IPS DF 6.9 (cell line): Measurements from ENCODE around the gene DGKB.

Experiments
- DNase-seq: peaks from one replicate; pipeline ENCODE4 v3.0.0-alpha.2; 2013; ENCODE audit warnings: low read depth, low spot score
- H3K27ac ChIP-seq: one replicate; pipeline ENCODE4 v1.5.1; 2013; ENCODE audit warnings: low read length, control low read depth
- H3K27me3 ChIP-seq: 2 replicates; pipeline ENCODE4 v1.6.1; 2013; ENCODE audit warnings: mild to moderate bottlenecking, low read length; ENCODE audit not compliant: control insufficient read depth, insufficient read depth
- H3K36me3 ChIP-seq: 2 replicates; pipeline ENCODE4 v1.6.1; 2013; ENCODE audit warnings: low read length; ENCODE audit not compliant: control insufficient read depth, insufficient read depth
- H3K4me1 ChIP-seq: 2 replicates; pipeline ENCODE4 v1.6.1; 2013; ENCODE audit warnings: low read length; ENCODE audit not compliant: control insufficient read depth, insufficient read depth
- H3K4me3 ChIP-seq: 2 replicates; pipeline ENCODE4 v1.5.1; 2013; ENCODE audit warnings: mild to moderate bottlenecking, low read length
- H3K9me3 ChIP-seq: 2 replicates; pipeline ENCODE4 v1.6.1; 2013; ENCODE audit warnings: low read length, inconsistent platforms; ENCODE audit not compliant: control insufficient read depth, insufficient read depth
- WGBS: extraction: QIAGEN DNeasy Blood & Tissue Kit; methylation state at CpG from one replicate; pipeline ENCODE4 v1.1.7; 2013; ENCODE audit warnings: mixed read lengths, missing lambda C conversion rate; ENCODE audit not compliant: insufficient read length, insufficient coverage; 5-methylcytosine and 5-hydroxymethylcytosine counted together

Gene DGKB

DNA sequence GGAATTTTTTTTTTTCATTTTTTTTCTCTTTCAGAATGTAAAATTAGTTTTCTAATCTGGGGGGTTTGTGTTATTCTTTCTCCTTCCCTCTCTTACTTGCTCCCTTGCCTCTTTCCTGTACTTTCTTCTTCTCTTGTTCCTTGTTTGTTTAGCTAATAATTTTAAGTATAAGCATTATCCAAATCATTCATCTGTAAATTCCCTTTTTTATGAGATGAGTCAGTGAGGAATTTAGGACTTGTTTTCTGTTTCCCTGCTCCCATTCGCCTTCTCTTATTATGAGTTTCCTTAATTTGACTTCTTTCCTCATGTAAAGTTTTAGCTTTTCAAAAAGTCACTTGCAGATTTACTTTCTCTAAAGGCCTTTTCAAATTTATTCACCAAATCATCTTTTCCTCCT, 758.4 kb downstream of the DGKB start:
- DNase-seq, result no peak
- H3K4me1 ChIP-seq, result no peaks in the 10 kb centered on the region
- no CpG with 5 or more reads among the region's 1 CpG for WGBS
- H3K27ac ChIP-seq, result no peak overlapping the region
- no peaks in the 10 kb centered on the region for H3K27me3 ChIP-seq
- no peaks in the 10 kb centered on the region for H3K36me3 ChIP-seq
- no peaks in the 10 kb centered on the region for H3K9me3 ChIP-seq
- no peak overlapping the region for H3K4me3 ChIP-seq

DNA sequence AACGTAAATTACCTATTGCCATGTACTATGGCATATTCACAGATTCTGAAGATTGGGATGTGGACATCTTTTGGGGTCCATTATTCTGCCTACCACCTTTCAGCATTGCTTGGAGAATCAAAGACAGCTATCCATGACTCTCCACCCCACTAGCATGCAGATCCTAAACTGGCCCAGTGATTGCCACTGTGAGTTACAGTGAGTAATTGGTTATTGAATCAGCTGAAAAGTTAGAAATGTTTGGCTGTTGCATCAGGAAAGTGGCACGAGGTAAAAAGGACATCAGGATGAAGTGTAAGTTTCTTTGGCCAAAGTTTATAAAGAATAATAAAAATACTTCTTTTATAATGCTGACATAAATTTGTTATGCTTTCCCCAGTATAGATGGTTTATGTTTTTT, 764.9 kb downstream of the DGKB start:
- no peak for DNase-seq
- H3K9me3 ChIP-seq, result no peaks in the 10 kb centered on the region
- H3K27me3 ChIP-seq, result no peaks in the 10 kb centered on the region
- WGBS, result no CpG with 5 or more reads among the region's 2 CpGs
- H3K4me3 ChIP-seq, result no peak overlapping the region
- H3K4me1 ChIP-seq, result no peaks in the 10 kb centered on the region
- H3K36me3 ChIP-seq, result no peaks in the 10 kb centered on the region
- H3K27ac ChIP-seq, result no peak overlapping the region

DNA sequence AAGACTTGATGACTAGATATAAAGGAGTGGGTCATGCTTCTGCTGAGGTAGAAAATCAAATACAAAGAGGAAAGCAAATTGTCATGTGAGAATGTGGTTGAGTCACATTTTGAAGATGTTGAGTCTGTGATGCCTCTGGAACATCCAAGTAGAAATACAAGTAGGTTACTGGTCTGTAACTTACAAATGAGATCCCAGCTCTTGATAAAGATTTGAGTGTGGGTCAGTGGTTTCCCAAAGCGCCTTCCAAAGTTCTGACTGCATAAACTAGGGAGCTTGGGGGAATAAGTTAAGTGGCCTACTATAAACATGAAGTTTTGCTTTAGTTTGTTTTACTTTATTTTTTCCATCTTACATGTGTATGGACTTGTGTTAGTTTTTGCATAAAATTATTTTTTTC, 768.8 kb downstream of the DGKB start:
- WGBS, result no CpG with 5 or more reads among the region's 1 CpG
- Histone ChIP-seq H3K27ac (no peak overlapping the region), H3K9me3 (no peaks in the 10 kb centered on the region), H3K4me1 (no peaks in the 10 kb centered on the region), H3K27me3 (no peaks in the 10 kb centered on the region), H3K36me3 (no peaks in the 10 kb centered on the region), H3K4me3 (no peak overlapping the region)
- DNase-seq, result no peak

DNA sequence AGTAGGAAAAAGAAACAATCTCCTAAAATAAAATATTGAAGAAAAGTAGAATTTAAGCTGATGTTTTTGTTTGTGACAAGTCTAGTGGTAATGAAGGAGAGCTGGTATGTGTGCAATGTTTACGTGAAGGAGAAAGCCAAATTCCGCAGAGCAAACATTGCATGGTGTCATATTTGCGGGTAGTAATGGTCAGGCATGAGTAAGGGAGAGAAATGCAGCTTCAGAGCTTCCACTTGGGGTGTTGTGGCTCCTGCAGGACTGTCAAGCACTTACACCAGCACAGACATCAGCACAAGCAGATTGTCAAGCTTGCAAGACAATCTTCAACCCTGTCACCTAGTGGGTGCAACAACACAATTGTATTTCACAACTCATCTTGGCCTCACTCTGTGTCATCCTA, 776.6 kb downstream of the DGKB start:
- no peak overlapping the region for H3K27ac ChIP-seq
- WGBS, result no CpG with 5 or more reads among the region's 3 CpGs
- no peak for DNase-seq
- H3K4me3 ChIP-seq, result no peak overlapping the region
- no peaks in the 10 kb centered on the region for H3K4me1 ChIP-seq
- H3K27me3 ChIP-seq, result no peaks in the 10 kb centered on the region
- H3K9me3 ChIP-seq, result no peaks in the 10 kb centered on the region
- no peaks in the 10 kb centered on the region for H3K36me3 ChIP-seq

DNA sequence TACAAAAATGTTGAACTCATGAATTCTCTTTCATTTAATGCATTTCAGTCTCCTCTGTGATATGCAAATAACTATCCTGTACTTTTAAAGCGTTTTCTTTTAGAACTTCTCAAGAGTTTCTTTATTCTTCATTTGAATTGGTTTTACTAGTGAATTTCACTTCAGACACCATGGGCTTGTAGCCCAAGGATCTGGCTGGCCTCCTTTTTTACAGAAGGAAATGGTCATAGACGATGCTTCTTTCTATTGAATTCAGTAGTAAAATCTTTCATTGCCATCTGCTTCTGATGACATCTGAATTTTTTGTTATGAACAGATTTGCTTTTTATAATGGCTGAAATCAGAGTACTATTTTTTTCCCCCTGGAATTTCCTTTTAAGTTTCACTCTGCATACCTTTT, 777.8 kb downstream of the DGKB start:
- Histone ChIP-seq H3K36me3 (no peaks in the 10 kb centered on the region), H3K27ac (no peak overlapping the region), H3K27me3 (no peaks in the 10 kb centered on the region), H3K4me1 (no peaks in the 10 kb centered on the region), H3K9me3 (no peaks in the 10 kb centered on the region), H3K4me3 (no peak overlapping the region)
- DNase-seq, result no peak
- WGBS, result no CpG with 5 or more reads among the region's 2 CpGs

DNA sequence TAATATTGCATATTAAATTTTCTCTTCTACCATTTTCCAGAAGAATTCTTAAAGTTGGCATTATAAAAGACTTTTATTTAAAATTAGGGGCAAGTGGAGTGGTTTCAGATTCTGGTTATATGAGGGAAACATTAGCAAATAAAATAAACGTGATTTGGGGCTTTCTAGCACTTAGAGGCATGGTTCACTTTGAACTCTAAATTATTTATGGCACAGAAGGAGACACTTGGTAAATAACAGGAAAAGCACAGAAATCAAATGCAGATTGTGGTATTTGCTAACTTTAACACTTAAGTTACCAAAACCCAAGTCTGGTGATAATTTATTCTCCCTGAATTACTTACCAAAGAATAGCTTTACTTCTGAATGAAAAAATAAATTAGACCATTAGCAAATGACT, 778.6 kb downstream of the DGKB start:
- Histone ChIP-seq H3K27me3 (no peaks in the 10 kb centered on the region), H3K4me1 (no peaks in the 10 kb centered on the region), H3K4me3 (no peak overlapping the region), H3K9me3 (no peaks in the 10 kb centered on the region), H3K36me3 (no peaks in the 10 kb centered on the region), H3K27ac (no peak overlapping the region)
- no peak for DNase-seq
- WGBS, result no CpG with 5 or more reads among the region's 1 CpG

DNA sequence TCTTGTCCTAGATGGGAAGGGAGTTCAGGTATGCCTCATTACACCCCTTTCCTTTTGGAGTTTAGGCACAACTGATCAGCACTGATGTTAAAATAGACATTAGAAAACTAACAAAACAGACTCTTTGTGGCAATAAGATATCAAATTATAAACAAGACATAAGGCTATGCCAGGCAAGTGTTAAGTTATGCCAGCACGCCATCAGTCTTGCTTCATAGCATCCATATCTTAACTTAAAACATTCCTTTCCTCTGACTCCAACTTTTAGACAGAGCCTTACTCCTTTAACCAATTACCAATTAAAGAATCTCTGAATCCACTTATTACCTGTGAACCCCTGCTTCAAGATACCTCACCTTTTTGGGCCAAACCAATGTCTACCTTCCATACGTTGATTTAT, 786.9 kb downstream of the DGKB start:
- Histone ChIP-seq H3K4me3 (no peak overlapping the region), H3K36me3 (no peaks in the 10 kb centered on the region), H3K4me1 (no peaks in the 10 kb centered on the region), H3K9me3 (no peaks in the 10 kb centered on the region), H3K27me3 (no peaks in the 10 kb centered on the region), H3K27ac (no peak overlapping the region)
- WGBS, result no CpG with 5 or more reads among the region's 2 CpGs
- no peak for DNase-seq

DNA sequence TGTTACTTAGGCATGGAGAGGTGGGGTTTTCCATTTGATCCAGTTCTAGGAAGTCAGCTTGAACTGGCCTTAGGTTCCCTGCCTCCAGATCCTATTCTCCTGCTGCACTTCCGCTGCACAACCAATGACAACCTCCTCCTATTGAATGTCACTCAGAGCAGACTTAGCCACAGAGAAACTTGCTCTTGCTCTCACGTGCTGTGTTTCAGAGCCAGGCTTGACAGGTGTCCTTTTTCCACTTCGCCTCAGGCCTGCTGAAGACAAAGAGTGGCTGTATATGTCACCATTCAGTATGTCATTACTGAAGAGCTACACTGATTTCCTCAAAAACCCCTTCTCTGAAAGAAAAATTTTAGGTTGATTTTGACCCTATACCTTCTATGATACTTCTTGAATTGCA, 797.7 kb downstream of the DGKB start:
- no peak for DNase-seq
- WGBS, result no CpG with 5 or more reads among the region's 3 CpGs
- Histone ChIP-seq H3K4me1 (peaks cover 2% of the 10 kb centered on the region; the same call in 1 of the 2 replicates), H3K27me3 (no peaks in the 10 kb centered on the region), H3K9me3 (no peaks in the 10 kb centered on the region), H3K27ac (no peak overlapping the region), H3K36me3 (no peaks in the 10 kb centered on the region), H3K4me3 (no peak overlapping the region)

DNA sequence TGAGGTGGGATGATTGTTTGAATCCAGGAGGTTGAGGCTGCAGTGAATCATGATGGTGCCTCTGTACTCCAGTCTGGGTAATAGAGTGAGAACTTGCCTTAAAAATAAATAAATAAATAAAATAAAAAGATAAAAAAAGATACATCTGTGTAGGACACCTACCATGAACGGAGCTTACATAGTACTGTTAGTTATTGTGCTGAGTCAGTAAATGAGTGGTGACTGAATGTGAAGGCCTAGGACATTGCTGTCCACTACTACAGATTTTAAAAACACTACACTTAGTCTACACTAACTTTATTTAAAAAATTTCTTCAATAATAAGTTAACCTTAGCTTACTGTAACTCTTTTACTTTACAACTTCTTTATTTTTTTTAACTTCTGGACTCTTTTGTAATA, 806.4 kb downstream of the DGKB start:
- Histone ChIP-seq H3K4me1 (no peaks in the 10 kb centered on the region), H3K4me3 (no peak overlapping the region), H3K9me3 (no peaks in the 10 kb centered on the region), H3K36me3 (no peaks in the 10 kb centered on the region), H3K27me3 (no peaks in the 10 kb centered on the region), H3K27ac (no peak overlapping the region)
- no CpG with 5 or more reads among the region's 1 CpG for WGBS
- DNase-seq, result no peak

DNA sequence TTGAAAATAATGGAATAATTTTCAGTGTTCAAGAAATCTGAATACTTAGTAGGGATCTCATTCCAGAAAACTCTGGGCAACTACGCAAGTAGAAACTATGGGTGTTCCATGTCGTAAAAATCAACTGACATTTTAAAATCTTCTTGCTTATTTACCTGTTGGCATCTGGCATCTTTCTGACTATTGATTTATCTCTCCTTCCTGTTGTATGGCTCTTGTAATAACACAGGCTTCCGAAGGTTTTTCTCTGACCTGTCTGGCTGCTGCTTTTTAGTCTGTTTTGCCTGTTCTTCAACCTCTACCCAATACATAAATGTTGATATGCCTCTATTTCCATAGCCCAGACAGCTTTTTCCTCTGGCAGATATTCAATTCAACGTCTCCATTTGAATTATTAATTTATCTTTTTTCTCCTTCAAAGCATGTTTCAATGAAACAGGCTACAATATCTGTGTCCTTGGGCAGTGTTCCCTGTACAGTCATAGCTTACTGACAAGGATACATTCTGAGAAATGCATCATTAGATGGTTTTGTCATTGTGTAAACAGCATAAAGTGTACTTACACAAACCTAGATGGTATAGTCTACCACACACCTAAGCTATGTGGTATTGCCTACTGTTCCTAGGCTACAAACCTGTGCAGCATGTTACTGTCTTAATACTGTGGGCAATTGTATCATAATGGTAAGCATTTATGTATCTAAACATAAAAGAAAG, 807.2 kb downstream of the DGKB start:
- WGBS, result no CpG with 5 or more reads among the region's 4 CpGs
- DNase-seq, result no peak
- no peaks in the 10 kb centered on the region for H3K4me1 ChIP-seq
- no peaks in the 10 kb centered on the region for H3K36me3 ChIP-seq
- no peaks in the 10 kb centered on the region for H3K9me3 ChIP-seq
- no peak overlapping the region for H3K4me3 ChIP-seq
- H3K27me3 ChIP-seq, result no peaks in the 10 kb centered on the region
- H3K27ac ChIP-seq, result no peak overlapping the region
